Measurements from ENCODE around the gene NATD1.

NATD1 gene

GRCh38 chr17:21284319-21285163 lies 31.3 kb upstream of the NATD1 start, which contains the start of gene MAP2K3:
MAP2K3 (plus strand) TSS chr17:21284711; CDS start chr17:21284921, 210 bp downstream.
- Mint-ChIP-seq H3K36me3 (ENCODE audit: low read depth) (peaks cover 33% of the 10 kb centered on the region), H3K27ac (peak within 1 kb of the TSS; percentile 99), H3K4me1 (ENCODE audit: low read depth) (peaks cover 68% of the 10 kb centered on the region), H3K4me3 (peak within 1 kb of the TSS; percentile 100), H3K27me3 (no peaks in the 10 kb centered on the region), H3K9me3 (no peaks in the 10 kb centered on the region)

- H3K4me3 Mint-ChIP-seq: peak overlapping the region; percentile 100
- H3K27me3 Mint-ChIP-seq: no peaks in the 10 kb centered on the region
- no peaks in the 10 kb centered on the region for H3K9me3 Mint-ChIP-seq
- peaks cover 30% of the 10 kb centered on the region for H3K36me3 Mint-ChIP-seq (ENCODE audit: low read depth)
- H3K4me1 Mint-ChIP-seq (ENCODE audit: low read depth): peaks cover 70% of the 10 kb centered on the region
- peak overlapping the region; percentile 68 for H3K27ac Mint-ChIP-seq
Observed at GRCh38 chr17:21283482-21284318, 30.5 kb upstream of the NATD1 start.

GRCh38 chr17:21282850-21283249 lies 29.6 kb upstream of the NATD1 start:
- Mint-ChIP-seq H3K9me3 (no peaks in the 10 kb centered on the region), H3K27me3 (no peaks in the 10 kb centered on the region), H3K27ac (no peak overlapping the region), H3K36me3 (ENCODE audit: low read depth) (peaks cover 23% of the 10 kb centered on the region), H3K4me3 (peak overlapping the region; percentile 36), H3K4me1 (ENCODE audit: low read depth) (peaks cover 70% of the 10 kb centered on the region)

- H3K27me3 Mint-ChIP-seq: no peaks in the 10 kb centered on the region
- H3K27ac Mint-ChIP-seq: no peak overlapping the region
- no peaks in the 10 kb centered on the region for H3K9me3 Mint-ChIP-seq
- peaks cover 22% of the 10 kb centered on the region for H3K36me3 Mint-ChIP-seq (ENCODE audit: low read depth)
- peak overlapping the region; percentile 36 for H3K4me3 Mint-ChIP-seq
- peaks cover 68% of the 10 kb centered on the region for H3K4me1 Mint-ChIP-seq (ENCODE audit: low read depth)
Observed at GRCh38 chr17:21282231-21282630, 29.0 kb upstream of the NATD1 start.

GRCh38 chr17:21280081-21280518 lies 26.9 kb upstream of the NATD1 start:
- Mint-ChIP-seq H3K9me3 (no peaks in the 10 kb centered on the region), H3K27ac (peak overlapping the region; percentile 80), H3K36me3 (ENCODE audit: low read depth) (peaks cover under 1% of the 10 kb centered on the region), H3K27me3 (no peaks in the 10 kb centered on the region), H3K4me1 (ENCODE audit: low read depth) (peaks cover 73% of the 10 kb centered on the region), H3K4me3 (no peak overlapping the region)

GRCh38 chr17:21279582-21279981 lies 26.4 kb upstream of the NATD1 start:
- Mint-ChIP-seq H3K27ac (peak overlapping the region; percentile 27), H3K36me3 (ENCODE audit: low read depth) (no peaks in the 10 kb centered on the region), H3K9me3 (no peaks in the 10 kb centered on the region), H3K4me1 (ENCODE audit: low read depth) (peaks cover 77% of the 10 kb centered on the region), H3K4me3 (no peak overlapping the region), H3K27me3 (no peaks in the 10 kb centered on the region)

- no peak overlapping the region for H3K27ac Mint-ChIP-seq
- H3K36me3 Mint-ChIP-seq (ENCODE audit: low read depth): no peaks in the 10 kb centered on the region
- H3K9me3 Mint-ChIP-seq: no peaks in the 10 kb centered on the region
- H3K4me1 Mint-ChIP-seq (ENCODE audit: low read depth): peaks cover 77% of the 10 kb centered on the region
- no peaks in the 10 kb centered on the region for H3K27me3 Mint-ChIP-seq
- no peak overlapping the region for H3K4me3 Mint-ChIP-seq
Observed at GRCh38 chr17:21279198-21279535, 26.0 kb upstream of the NATD1 start.

- no peaks in the 10 kb centered on the region for H3K9me3 Mint-ChIP-seq
- no peaks in the 10 kb centered on the region for H3K27me3 Mint-ChIP-seq
- no peaks in the 10 kb centered on the region for H3K36me3 Mint-ChIP-seq (ENCODE audit: low read depth)
- no peak overlapping the region for H3K27ac Mint-ChIP-seq
- no peak overlapping the region for H3K4me3 Mint-ChIP-seq
- H3K4me1 Mint-ChIP-seq (ENCODE audit: low read depth): peaks cover 77% of the 10 kb centered on the region
Observed at GRCh38 chr17:21278450-21279197, 25.4 kb upstream of the NATD1 start.

- Mint-ChIP-seq H3K27ac (no peak overlapping the region), H3K36me3 (ENCODE audit: low read depth) (no peaks in the 10 kb centered on the region), H3K27me3 (no peaks in the 10 kb centered on the region), H3K4me1 (ENCODE audit: low read depth) (peaks cover 66% of the 10 kb centered on the region), H3K9me3 (no peaks in the 10 kb centered on the region), H3K4me3 (no peak overlapping the region)
Observed at GRCh38 chr17:21277332-21277731, 24.1 kb upstream of the NATD1 start.

- no peaks in the 10 kb centered on the region for H3K9me3 Mint-ChIP-seq
- peak overlapping the region; percentile 84 for H3K4me3 Mint-ChIP-seq
- no peaks in the 10 kb centered on the region for H3K36me3 Mint-ChIP-seq (ENCODE audit: low read depth)
- peak overlapping the region; percentile 59 for H3K27ac Mint-ChIP-seq
- no peaks in the 10 kb centered on the region for H3K27me3 Mint-ChIP-seq
- H3K4me1 Mint-ChIP-seq (ENCODE audit: low read depth): peaks cover 56% of the 10 kb centered on the region
Observed at GRCh38 chr17:21276264-21276588, 23.0 kb upstream of the NATD1 start.

GRCh38 chr17:21275579-21276263 lies 22.5 kb upstream of the NATD1 start:
- H3K4me3 Mint-ChIP-seq: peak overlapping the region; percentile 84
- H3K36me3 Mint-ChIP-seq (ENCODE audit: low read depth): no peaks in the 10 kb centered on the region
- H3K27ac Mint-ChIP-seq: peak overlapping the region; percentile 59
- H3K9me3 Mint-ChIP-seq: no peaks in the 10 kb centered on the region
- peaks cover 51% of the 10 kb centered on the region for H3K4me1 Mint-ChIP-seq (ENCODE audit: low read depth)
- H3K27me3 Mint-ChIP-seq: no peaks in the 10 kb centered on the region

- H3K4me3 Mint-ChIP-seq: peak overlapping the region; percentile 84
- no peaks in the 10 kb centered on the region for H3K9me3 Mint-ChIP-seq
- no peaks in the 10 kb centered on the region for H3K27me3 Mint-ChIP-seq
- peaks cover 45% of the 10 kb centered on the region for H3K4me1 Mint-ChIP-seq (ENCODE audit: low read depth)
- no peak overlapping the region for H3K27ac Mint-ChIP-seq
- H3K36me3 Mint-ChIP-seq (ENCODE audit: low read depth): no peaks in the 10 kb centered on the region
Observed at GRCh38 chr17:21275047-21275578, 21.9 kb upstream of the NATD1 start.

- no peaks in the 10 kb centered on the region for H3K9me3 Mint-ChIP-seq
- H3K4me1 Mint-ChIP-seq (ENCODE audit: low read depth): peaks cover 36% of the 10 kb centered on the region
- no peak overlapping the region for H3K27ac Mint-ChIP-seq
- H3K36me3 Mint-ChIP-seq (ENCODE audit: low read depth): no peaks in the 10 kb centered on the region
- H3K27me3 Mint-ChIP-seq: no peaks in the 10 kb centered on the region
- H3K4me3 Mint-ChIP-seq: no peak overlapping the region
Observed at GRCh38 chr17:21272881-21273792, 19.9 kb upstream of the NATD1 start.

Data from stimulated activated naive CD8-positive, alpha-beta T cell treated with anti-CD3 and anti-CD28 coated beads, Interleukin-15, Interleukin-2, amounts not matched to agents 100 ng/mL and 50 ng/mL, for 24 hours (primary cell).